Lung (tissue), 12 donors: Measurements from ENCODE around the gene IFNL2. TPM values are rescaled to one million over a fixed set of nuclear protein-coding genes. Genes with fewer than 3 reads are reported as not detected.
"Not testable (repeated sequence)": the region's sequence is repeated elsewhere in the genome, so short reads cannot be mapped to it uniquely, and the experiment has no call there.

Source experiments
- ATAC-seq: fragments of 200-7000 bp; cut with Tn5 transposase; one replicate; pipeline ENCODE4 v1.9.1; 2020; ENCODE audit warnings: moderate number of reproducible peaks; ENCODE audit not compliant: insufficient read depth, low FRiP score
- DNase-seq, 3 donors: peaks; one replicate each; pipeline ENCODE4 v3.0.0-alpha.2; 2013 to 2017
- H3K27ac ChIP-seq, 2 donors: one replicate each; pipeline ENCODE4 v1.5.1; 2013; ENCODE audit warnings: mild to moderate bottlenecking in 2 of 2, moderate library complexity in 2 of 2, control low read depth in 1 of 2, inconsistent platforms in 1 of 2, low read depth in 1 of 2, low read length in 1 of 2
- H3K27me3 ChIP-seq, 3 donors: one replicate each; pipeline ENCODE4 v1.5.1; 2013; ENCODE audit warnings: low read length in 2 of 3; ENCODE audit not compliant: control insufficient read depth in 3 of 3, insufficient read depth in 3 of 3
- H3K36me3 ChIP-seq, 4 donors: one replicate each; pipeline ENCODE4 v1.5.1; 2013; ENCODE audit warnings: low read length in 4 of 4, mild to moderate bottlenecking in 1 of 4, moderate library complexity in 1 of 4; ENCODE audit not compliant: control insufficient read depth in 4 of 4, insufficient read depth in 4 of 4
- H3K4me1 ChIP-seq, 5 donors: one replicate each; pipeline ENCODE4 v1.5.1; 2013; ENCODE audit warnings: low read length in 5 of 5, mild to moderate bottlenecking in 2 of 5, moderate library complexity in 1 of 5; ENCODE audit not compliant: control insufficient read depth in 5 of 5, insufficient read depth in 5 of 5
- H3K4me3 ChIP-seq: one replicate; pipeline ENCODE4 v1.5.1; 2013; ENCODE audit warnings: mild to moderate bottlenecking, control low read depth, moderate library complexity
- H3K9ac ChIP-seq, 2 donors: one replicate each; pipeline ENCODE4 v1.5.1; 2013; ENCODE audit warnings: low read length in 2 of 2, control low read depth in 1 of 2; ENCODE audit not compliant: insufficient read depth in 1 of 2
- H3K9me3 ChIP-seq, 4 donors: one replicate each; pipeline ENCODE4 v1.5.1; 2013; ENCODE audit warnings: low read length in 3 of 4, mild to moderate bottlenecking in 1 of 4, moderate library complexity in 1 of 4; ENCODE audit not compliant: control insufficient read depth in 4 of 4, insufficient read depth in 3 of 4
- WGBS, 2 donors: extraction: QIAGEN DNeasy Blood & Tissue Kit; methylation state at CpG; one replicate each; pipeline ENCODE4 v1.1.7; 2013; 5-methylcytosine and 5-hydroxymethylcytosine counted together
- polyA plus RNA-seq, 2 donors: library from polyadenylated mRNA; stranded (reverse); fragments of 200-250 nt; gene quantifications; one replicate each; pipeline ENCODE4 v1.2.1, GENCODE V29; 2013
- total RNA-seq, 2 donors: library from RNA; depleted of rRNA in 1 of 2; stranded (reverse); fragments of >200 nt in 1 of 2; gene quantifications; one replicate each; pipeline ENCODE4 v1.2.1, GENCODE V29; 2014 to 2021
- TF ChIP-seq, protein P1 (sequence below): IDR thresholded peaks from 2 replicates; pipeline ENCODE4 v1.5.1; 2012; ENCODE audit warnings: mild to moderate bottlenecking; ENCODE audit errors: control extremely low read depth, extremely low read depth
- donor health status: control.
- donor health status: control.
- donor health status: Bipolar disorder and iron deficiency.
- donor health status: healthy.
- donor health status: DM: yes; HTN: yes; CAD: no.

IFNL2 gene
- total and polyA plus RNA-seq, 4 donors = not detected

DNA sequence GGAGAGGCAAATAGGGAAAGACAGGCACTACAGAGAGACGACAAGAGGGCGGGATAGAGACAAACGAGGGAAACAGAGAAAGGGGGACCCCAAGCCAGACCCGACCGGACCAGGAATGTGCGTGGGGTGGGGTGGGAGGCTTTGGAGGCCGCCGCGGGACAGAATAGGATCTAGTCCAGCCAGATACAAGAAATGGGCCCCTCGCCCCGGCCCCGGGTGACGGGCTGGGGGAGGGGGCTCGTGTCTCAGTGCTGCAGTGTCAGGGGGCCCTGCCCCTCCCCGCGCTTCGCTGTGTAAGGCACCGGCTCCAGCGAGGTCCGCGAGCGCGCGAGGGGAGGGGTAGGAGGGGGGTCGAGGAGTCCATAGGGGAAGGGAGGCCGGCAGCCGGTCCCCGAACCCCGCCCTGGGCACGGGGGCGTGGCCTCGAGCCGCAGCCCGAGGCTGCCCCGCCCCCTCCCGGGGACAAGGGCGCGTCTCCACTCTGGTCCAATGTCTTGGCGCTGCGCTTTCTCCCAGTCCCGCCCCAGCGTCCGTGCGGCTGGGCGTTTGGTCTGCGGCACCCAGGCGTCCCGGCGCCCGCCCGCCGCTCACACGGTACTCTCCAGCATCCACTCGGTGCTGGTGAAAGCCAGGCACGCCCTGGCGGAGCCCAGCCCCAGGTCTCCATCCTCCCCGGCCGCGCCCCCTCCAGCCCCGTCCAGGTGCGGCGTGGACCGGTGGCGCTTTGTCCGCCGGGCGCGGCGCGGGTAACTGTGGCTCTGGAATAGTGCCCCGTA, 39.0 kb downstream of the IFNL2 start:
- Histone ChIP-seq H3K27ac (no peak overlapping the region), H3K36me3 (peaks cover 0 to 2% (median 0%) of the 10 kb centered on the region in 4 donors), H3K4me1 (peaks cover 0 to 12% (median 4%) of the 10 kb centered on the region in 5 donors), H3K9me3 (no peaks in the 10 kb centered on the region), H3K27me3 (peaks cover 0 to 42% (median 36%) of the 10 kb centered on the region in 3 donors), H3K4me3 (no peak overlapping the region), H3K9ac (no peak overlapping the region)
- DNase-seq = peak; percentile 35 to 61 (median 57)
- 49 to 55% methylated on average over 46 to 71 of the region's 71 CpGs for WGBS, 2 donors
- TF ChIP-seq, protein P1, sequence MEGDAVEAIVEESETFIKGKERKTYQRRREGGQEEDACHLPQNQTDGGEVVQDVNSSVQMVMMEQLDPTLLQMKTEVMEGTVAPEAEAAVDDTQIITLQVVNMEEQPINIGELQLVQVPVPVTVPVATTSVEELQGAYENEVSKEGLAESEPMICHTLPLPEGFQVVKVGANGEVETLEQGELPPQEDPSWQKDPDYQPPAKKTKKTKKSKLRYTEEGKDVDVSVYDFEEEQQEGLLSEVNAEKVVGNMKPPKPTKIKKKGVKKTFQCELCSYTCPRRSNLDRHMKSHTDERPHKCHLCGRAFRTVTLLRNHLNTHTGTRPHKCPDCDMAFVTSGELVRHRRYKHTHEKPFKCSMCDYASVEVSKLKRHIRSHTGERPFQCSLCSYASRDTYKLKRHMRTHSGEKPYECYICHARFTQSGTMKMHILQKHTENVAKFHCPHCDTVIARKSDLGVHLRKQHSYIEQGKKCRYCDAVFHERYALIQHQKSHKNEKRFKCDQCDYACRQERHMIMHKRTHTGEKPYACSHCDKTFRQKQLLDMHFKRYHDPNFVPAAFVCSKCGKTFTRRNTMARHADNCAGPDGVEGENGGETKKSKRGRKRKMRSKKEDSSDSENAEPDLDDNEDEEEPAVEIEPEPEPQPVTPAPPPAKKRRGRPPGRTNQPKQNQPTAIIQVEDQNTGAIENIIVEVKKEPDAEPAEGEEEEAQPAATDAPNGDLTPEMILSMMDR = no peak
- ATAC-seq = peak; percentile 67

DNA sequence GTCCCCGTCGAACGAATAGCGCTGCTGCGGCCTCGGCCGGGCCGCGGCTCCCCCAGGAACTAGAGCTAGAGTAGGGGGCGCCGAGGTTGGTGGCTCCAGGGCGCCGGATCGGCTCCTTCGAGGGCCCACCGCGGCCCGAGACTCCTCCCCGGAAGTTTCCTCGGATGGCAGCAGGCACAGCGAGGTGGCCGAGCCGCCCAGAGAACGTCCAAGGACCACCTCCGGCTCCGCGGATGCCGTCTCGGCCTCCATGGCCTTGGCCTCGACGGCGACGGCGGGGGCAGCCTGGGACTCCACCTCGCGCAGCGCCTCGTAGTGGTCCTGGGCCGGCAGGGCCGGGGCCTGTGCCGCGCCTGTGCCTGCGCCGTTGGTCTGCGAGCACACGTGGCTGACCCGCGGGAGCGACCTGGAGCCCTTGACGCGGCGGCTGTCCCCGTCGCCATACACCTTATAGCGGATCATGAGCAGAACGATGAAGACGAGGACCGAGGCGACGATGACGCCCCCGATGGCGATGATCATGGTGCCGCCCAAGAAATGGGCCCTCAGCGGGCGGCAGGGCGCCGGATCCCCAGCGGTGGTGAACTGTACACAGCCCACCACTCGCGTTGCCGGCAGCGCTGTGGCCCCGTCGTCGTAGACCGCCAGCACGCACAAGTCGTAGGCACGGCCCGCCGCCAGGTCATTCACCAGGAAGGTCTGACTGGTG, 39.8 kb downstream of the IFNL2 start:
- peaks cover 0 to 12% (median 4%) of the 10 kb centered on the region in 5 donors for H3K4me1 ChIP-seq
- H3K9ac ChIP-seq = no peak overlapping the region
- peaks cover 0 to 2% (median 0%) of the 10 kb centered on the region in 4 donors for H3K36me3 ChIP-seq
- TF ChIP-seq, protein P1 = no peak
- DNase-seq (no peak), ATAC-seq (no peak)
- H3K27me3 ChIP-seq = peaks cover 0 to 42% (median 36%) of the 10 kb centered on the region in 3 donors
- H3K9me3 ChIP-seq = no peaks in the 10 kb centered on the region
- H3K4me3 ChIP-seq = no peak overlapping the region
- H3K27ac ChIP-seq = no peak overlapping the region
- 47 to 62% methylated on average over 81 to 82 of the region's 82 CpGs for WGBS, 2 donors

DNA sequence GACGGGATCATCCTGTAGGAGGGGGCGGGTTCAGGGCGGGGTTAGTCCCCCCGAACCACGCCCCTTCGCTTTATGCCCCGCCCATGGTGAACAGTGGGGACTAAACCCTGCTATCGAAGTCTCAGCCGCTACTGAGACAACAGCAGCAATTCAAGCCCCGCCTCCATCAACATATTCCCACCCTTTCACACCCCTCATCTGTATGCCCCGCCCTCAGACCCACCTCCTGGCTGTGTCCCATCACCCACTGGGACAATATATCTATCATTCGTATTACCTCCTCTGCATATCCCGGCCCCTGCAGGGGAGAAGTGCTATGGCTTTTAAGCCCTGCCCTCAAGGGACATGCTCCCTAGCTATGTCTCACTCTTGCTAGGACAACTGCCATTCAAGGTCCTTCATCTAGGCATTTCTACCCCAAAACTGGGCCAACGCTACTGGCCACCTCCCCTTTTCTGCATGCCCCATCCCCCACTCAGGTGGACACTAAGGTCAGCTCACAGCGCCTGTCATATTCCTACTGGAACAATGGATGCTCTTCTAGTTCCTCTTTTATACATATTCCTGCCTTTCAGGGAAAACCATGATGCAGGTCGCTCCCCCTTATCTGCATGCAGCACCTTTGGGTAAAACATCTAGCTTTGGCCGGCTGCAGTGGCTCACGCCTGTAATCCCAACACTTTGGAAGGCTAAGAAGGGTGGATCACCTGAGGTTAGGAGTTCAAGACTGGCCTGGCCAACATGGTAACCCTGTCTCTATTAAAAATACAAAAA, 40.5 kb downstream of the IFNL2 start:
- H3K4me3 ChIP-seq = no peak overlapping the region
- H3K9me3 ChIP-seq = no peaks in the 10 kb centered on the region
- no peak overlapping the region for H3K27ac ChIP-seq
- WGBS, 2 donors = 74 to 75% methylated on average over 18 of the region's 18 CpGs
- TF ChIP-seq, protein P1 = no peak
- DNase-seq (no peak), ATAC-seq (no peak)
- H3K27me3 ChIP-seq = peaks cover 0 to 42% (median 31%) of the 10 kb centered on the region in 3 donors
- peaks cover 0 to 3% (median 0%) of the 10 kb centered on the region in 4 donors for H3K36me3 ChIP-seq
- H3K4me1 ChIP-seq = peaks cover 0 to 12% (median 0%) of the 10 kb centered on the region in 5 donors
- no peak overlapping the region for H3K9ac ChIP-seq

DNA sequence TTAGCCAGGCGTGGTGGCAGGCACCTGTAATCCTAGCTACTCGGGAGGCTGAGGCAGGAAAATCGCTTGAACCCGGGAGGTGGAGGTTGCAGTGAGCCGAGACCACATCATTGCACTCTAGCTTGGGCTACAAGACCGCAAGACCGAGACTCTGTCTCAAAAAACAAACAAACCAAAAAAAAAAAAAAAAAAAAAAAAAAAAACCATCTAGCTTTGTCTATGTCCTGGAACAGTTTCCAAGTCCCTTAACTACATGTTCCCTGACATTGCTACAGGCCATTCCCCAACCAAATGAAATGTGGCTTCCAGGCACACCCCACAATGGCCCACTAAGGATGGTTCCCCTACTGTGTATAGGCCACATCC, 41.1 kb downstream of the IFNL2 start:
- not testable (repeated sequence) for H3K9ac ChIP-seq, H3K9me3 ChIP-seq, H3K36me3 ChIP-seq, DNase-seq, ATAC-seq, H3K27ac ChIP-seq, H3K4me3 ChIP-seq
- Histone ChIP-seq H3K27me3 (peaks cover 0 to 42% (median 31%) of the 10 kb centered on the region in 3 donors), H3K4me1 (peaks cover 0 to 12% (median 0%) of the 10 kb centered on the region in 5 donors)
- WGBS, 2 donors = 95 to 97% methylated on average over 7 of the region's 7 CpGs
